ENCODE measurements around the gene SLC12A8. TPM values are rescaled to one million over a fixed set of nuclear protein-coding genes. Genes with fewer than 3 reads are reported as not detected.

The SLC12A8 gene
- total RNA-seq, 1 donor from 2014 or later = 29.4 TPM

GRCh38 chr3:125055331-125055912, 157.1 kb downstream of the SLC12A8 start:
- DNase-seq (ENCODE audit: low spot score) = peak; percentile 36

GRCh38 chr3:125054449-125055329, 157.9 kb downstream of the SLC12A8 start:
- peak; percentile 63 for DNase-seq (ENCODE audit: low spot score)

- peak; percentile 39 for DNase-seq (ENCODE audit: low spot score)
Measured at GRCh38 chr3:125054062-125054448, 158.5 kb downstream of the SLC12A8 start.

- DNase-seq (ENCODE audit: low spot score) = no peak
Measured at GRCh38 chr3:125053304-125053699, 159.2 kb downstream of the SLC12A8 start.

- DNase-seq (ENCODE audit: low spot score) = peak; percentile 66
Measured at GRCh38 chr3:125052624-125053303, 159.8 kb downstream of the SLC12A8 start.

GRCh38 chr3:125051715-125052581, 160.6 kb downstream of the SLC12A8 start:
- DNase-seq (ENCODE audit: low spot score) = peak; percentile 77

- no peak for DNase-seq (ENCODE audit: low spot score)
Measured at GRCh38 chr3:125051205-125051604, 161.3 kb downstream of the SLC12A8 start.

- DNase-seq (ENCODE audit: low spot score) = no peak
Measured at GRCh38 chr3:125050488-125051090, 162.0 kb downstream of the SLC12A8 start.

- DNase-seq (ENCODE audit: low spot score) = no peak
Measured at GRCh38 chr3:125048282-125048681, 164.3 kb downstream of the SLC12A8 start.

- no peak for DNase-seq (ENCODE audit: low spot score)
Measured at GRCh38 chr3:125045965-125046364, 166.6 kb downstream of the SLC12A8 start.

- DNase-seq (ENCODE audit: low spot score) = no peak
Measured at GRCh38 chr3:125045194-125045593, 167.4 kb downstream of the SLC12A8 start.

GRCh38 chr3:125043599-125044151, 168.9 kb downstream of the SLC12A8 start:
- no peak for DNase-seq (ENCODE audit: low spot score)

GRCh38 chr3:125042725-125043406, 169.7 kb downstream of the SLC12A8 start:
- DNase-seq (ENCODE audit: low spot score) = peak; percentile 74

- no peak for DNase-seq (ENCODE audit: low spot score)
Measured at GRCh38 chr3:125039131-125040100, 173.1 kb downstream of the SLC12A8 start.

- no peak for DNase-seq (ENCODE audit: low spot score)
Measured at GRCh38 chr3:125037498-125038150, 174.9 kb downstream of the SLC12A8 start.

GRCh38 chr3:125035217-125035616, 177.3 kb downstream of the SLC12A8 start:
- DNase-seq (ENCODE audit: low spot score) = no peak

- no peak for DNase-seq (ENCODE audit: low spot score)
Measured at GRCh38 chr3:125033616-125034015, 178.9 kb downstream of the SLC12A8 start.

GRCh38 chr3:125033135-125033534, 179.4 kb downstream of the SLC12A8 start:
- no peak for DNase-seq (ENCODE audit: low spot score)
